Pons (tissue), 1 donor: ENCODE results near the gene DAGLA.

Source experiments
- DNase-seq: peaks from one replicate; pipeline ENCODE4 v3.0.0-alpha.2; 2016; ENCODE audit warnings: low spot score

DAGLA gene

DNA sequence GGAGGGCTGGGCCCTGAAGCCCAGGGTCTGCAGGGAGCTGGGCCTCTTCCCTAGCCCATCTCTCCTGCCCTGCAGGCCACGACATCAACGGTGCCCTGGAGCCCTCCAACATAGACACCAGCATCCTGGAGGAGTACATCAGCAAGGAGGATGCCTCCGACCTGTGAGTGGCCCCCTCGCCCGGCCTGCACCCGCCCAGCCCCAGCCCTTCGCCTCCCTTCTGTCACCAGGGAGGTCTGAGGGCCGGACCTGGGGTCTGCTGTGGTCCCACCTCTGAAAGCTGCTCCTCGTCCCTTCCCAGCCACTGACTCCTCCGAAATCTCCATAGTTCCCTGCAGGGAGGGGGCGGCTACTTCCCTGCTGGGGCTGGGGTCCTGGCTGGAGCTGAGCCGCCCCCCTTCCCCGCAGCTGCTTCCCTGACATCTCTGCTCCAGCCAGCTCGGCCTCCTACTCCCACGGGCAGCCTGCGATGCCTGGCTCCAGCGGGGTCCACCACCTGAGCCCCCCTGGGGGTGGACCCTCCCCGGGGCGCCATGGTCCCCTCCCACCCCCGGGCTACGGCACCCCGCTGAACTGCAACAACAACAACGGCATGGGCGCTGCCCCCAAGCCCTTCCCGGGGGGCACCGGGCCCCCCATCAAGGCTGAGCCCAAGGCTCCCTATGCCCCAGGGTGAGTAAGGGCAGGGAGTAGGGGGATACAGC is 85.5 kb downstream of the DAGLA start:
- DNase-seq, result no peak

DNA sequence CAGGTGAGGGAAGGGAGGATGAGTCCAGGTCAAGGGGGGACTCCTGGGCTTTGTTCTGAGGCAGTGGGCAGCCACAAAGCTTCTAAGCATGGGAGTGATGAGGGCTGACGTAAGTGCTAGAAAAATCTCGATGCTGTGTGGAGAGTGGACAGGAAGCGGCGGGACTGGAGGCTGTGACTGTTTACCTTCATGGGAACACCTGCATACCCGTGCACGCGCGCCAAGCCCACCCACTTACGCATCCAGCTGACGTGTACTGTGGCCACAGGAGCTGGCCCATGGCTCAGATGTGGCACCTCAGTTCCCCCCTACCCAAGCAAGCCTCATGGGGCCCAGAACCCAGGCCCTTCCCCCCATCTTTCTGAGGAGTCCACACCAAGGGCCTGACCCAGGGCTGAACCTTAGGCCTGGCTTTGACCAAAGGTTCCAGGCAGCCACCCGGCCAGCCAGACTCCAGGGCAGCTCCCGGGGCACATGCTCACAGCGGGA is 86.2 kb downstream of the DAGLA start:
- no peak for DNase-seq

DNA sequence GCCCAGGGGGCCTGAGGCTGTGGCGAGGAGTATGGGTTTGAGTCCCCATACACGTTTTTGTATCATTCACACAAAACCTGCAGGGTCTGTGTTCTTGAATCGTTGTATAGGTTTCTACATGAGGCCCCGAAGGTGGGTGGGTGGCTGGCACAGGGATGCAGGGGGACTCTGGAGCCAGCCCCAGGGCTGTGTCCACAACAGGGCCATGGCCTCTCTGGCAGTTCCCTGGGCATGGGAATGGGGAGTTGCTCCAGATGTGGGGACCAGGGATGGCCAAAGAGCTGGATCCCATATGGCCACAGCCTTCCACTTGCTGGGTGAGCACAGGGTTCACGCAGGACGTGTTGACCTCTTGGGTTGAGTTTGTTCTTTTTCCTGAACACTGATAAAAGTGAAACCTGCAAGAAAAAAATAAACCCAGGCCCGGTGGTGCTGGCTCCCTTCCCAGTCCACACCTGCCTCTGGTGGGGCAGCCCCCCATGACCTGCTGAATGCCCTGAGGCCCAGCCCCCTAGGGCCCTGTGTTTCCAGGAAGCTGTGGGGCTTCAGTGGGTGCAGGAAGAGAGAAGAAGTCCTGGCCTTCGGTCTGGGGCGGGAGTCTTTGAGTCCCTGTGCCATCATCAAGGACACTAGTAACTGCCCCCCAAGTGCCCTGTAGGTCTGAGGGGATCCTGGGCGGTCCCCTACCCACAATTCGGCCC is 88.3 kb downstream of the DAGLA start:
- no peak for DNase-seq

DNA sequence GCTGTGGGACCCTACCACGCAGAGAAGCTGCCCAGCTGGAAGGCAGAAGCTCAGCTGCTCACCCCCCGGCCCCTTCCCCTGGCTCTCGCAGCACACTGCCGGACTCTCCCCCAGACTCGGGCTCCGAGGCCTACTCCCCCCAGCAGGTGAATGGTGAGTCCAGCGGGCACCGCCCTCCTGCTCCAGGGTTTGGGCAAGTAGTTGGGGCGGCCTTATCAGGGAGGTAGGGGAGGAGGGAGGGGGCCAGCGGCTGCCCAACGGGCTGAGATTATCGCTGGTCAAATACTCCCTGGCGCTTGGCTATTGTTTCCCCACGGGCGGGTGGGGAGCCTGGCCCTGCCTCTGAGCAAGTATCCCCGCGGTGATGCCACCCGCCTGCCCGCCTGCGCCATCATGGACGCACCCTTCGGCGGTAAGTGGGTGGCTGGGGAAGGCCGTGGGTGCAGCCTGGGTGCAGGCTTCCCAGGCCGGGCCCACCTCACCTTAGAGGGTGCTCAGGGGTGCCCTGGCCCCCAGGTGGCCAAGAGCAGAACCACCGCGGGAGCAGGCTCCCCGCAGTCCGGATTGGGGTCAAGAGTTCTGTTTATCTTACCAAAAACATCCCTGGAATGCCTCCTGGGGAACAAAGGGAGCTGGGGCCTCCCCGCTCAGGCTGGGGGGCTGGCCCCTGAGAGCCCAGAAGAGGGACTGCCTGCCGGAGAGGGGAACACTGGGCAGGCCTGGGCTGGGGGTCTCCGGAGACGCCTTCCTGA is 89.2 kb downstream of the DAGLA start:
- DNase-seq, result no peak

DNA sequence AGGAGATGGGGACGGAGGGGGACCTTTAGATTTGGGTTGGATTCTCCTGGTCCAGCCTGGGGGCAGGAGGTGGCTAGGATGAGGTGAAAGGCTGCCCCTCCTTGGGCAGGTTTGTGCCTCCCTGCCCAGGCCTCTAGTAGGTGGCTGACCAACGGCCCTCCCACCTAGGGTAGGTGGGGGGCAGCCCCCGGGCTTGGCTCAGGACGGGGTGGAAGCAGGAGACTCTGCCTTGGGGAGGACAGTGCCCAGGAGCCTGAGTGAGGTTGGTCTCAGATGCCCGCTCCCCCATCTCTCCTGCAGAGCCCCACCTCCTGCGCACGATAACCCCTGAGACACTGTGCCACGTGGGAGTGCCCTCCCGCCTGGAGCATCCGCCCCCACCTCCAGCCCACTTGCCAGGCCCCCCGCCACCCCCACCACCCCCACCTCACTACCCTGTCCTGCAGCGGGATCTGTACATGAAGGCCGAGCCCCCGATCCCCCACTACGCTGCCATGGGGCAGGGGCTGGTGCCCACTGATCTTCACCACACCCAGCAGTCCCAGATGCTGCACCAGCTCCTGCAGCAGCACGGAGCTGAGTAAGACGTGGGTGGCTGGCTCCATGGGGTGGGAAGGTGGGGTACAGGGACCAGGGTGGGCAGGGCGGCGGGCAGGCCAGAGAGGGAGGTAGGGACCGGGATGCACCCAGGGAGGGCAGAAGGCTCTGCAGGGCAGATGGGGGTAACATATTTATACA is 89.9 kb downstream of the DAGLA start:
- no peak for DNase-seq

DNA sequence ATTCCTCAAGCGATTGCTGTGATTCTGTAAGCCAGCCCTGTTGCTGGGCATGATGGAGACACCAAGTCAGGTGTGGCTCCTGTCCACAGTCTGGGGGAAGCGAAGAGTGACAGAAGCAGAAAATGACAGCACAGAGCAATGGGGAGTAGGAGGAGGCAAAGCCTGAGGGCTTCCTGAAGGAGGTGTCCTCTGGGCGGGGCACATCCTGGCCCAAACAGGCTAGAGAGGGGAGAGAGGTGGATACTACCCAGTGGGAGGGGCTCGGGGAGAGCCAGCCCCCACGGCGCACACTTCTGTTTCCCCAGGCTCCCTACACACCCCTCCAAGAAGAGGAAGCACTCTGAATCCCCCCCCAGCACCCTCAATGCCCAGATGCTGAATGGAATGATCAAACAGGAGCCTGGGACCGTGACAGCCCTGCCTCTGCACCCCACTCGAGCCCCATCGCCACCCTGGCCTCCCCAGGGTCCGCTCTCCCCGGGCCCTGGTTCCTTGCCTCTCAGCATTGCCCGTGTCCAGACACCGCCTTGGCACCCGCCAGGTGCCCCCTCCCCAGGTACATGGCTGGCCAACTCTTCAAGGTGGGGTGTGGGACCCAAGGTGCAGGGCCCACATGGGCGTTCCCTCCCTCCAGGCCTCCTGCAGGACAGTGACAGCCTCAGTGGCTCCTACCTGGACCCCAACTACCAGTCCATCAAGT is 91.2 kb downstream of the DAGLA start:
- no peak for DNase-seq

DNA sequence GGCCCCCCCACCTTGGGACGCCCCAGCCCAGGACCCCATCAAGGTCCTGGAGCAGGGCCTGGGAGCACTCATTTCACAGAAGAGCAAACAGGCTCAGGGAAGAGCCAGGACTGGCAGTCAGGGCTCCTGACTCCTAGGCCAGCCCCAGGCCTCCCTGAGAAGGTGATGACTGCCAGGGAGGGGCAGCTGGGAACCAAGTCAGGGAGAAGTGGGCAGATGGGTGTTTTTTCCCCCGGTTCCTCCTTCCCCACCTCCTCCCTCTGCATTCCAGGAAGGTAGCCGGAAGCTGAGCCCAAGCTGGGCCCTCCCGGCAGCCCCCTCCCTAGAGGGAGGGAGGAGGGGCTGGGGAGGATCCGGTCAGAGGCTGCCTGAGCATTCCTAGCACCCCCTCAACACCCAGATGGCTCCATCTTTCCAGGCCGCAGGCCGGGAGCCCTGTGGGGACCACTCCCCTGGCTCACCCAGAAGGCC is 91.8 kb downstream of the DAGLA start:
- no peak for DNase-seq

DNA sequence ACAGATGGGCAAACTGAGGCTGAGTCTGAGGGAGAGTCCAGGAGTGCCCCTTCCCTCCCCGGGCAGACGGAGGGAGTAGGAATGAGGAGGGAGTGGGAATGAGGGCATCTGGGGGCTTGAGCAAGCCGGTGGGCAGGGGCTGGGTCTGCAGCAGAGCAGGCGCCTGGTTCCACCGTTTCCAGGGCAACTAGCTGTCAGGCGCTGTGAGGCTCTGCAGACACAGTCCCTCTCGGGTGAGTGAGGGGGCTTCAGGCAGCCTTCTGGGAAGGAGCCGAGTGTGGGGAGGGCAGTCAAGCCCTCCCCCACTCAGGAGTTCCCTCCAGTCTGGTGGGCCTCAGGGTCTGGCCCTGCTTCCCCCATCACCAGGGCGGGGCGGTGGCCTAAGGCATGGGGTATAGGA is 93.2 kb downstream of the DAGLA start:
- no peak for DNase-seq

DNA sequence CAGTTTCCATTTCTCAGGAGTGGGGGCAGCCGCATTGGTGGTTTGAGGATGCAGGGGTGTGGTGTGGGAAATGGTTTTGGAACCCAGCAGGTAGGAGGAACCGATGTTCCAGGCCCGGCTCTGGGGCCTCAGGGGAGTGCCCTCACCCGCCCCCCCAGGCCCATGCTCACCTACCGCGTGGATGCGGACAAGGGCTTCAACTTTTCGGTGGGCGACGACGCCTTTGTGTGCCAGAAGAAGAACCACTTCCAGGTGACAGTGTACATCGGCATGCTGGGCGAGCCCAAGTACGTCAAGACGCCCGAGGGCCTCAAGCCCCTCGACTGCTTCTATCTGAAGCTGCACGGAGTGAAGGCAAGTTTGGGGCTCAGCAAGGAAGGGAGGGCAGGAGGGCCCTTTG is 93.6 kb downstream of the DAGLA start:
- DNase-seq, result no peak

DNA sequence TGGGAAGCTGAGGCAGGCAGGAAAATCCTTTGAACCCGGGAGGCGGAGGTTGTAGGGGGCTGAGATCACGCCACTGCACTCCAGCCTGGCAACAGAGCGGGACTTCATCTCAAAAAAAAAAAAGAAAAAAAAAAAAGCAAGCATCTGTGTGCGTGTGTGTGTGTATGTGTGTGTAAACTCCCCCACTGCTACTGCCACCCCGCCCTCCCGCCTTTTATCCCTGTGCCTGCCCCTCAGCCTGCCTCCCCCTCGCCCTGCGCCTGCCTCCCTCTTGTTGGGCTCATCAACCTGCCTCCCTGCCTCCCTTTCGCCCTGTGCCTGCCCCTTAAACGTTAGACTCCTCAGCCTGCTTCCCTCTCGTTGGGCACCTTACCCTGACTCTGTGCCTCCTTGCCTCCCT is 94.2 kb downstream of the DAGLA start:
- no peak for DNase-seq

DNA sequence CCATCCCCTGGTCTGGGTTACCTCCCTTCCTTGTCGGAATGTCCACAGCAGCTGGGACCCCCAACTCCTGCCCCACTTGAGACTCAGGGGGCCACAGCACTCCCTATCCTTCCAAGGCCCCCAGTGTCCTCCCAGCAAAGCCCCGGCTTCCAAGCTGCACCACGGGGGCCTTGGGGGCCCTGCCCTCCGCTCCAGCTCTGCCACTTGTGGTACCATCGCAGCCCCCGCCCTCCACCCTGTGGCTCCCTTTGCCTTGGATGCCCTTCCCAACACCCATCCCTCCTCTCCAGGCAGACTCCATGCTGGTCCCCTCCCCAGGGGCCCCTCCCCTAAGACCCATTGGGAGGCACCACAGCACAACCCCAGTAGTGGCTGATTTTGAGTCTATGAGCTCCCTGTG is 94.9 kb downstream of the DAGLA start:
- no peak for DNase-seq

DNA sequence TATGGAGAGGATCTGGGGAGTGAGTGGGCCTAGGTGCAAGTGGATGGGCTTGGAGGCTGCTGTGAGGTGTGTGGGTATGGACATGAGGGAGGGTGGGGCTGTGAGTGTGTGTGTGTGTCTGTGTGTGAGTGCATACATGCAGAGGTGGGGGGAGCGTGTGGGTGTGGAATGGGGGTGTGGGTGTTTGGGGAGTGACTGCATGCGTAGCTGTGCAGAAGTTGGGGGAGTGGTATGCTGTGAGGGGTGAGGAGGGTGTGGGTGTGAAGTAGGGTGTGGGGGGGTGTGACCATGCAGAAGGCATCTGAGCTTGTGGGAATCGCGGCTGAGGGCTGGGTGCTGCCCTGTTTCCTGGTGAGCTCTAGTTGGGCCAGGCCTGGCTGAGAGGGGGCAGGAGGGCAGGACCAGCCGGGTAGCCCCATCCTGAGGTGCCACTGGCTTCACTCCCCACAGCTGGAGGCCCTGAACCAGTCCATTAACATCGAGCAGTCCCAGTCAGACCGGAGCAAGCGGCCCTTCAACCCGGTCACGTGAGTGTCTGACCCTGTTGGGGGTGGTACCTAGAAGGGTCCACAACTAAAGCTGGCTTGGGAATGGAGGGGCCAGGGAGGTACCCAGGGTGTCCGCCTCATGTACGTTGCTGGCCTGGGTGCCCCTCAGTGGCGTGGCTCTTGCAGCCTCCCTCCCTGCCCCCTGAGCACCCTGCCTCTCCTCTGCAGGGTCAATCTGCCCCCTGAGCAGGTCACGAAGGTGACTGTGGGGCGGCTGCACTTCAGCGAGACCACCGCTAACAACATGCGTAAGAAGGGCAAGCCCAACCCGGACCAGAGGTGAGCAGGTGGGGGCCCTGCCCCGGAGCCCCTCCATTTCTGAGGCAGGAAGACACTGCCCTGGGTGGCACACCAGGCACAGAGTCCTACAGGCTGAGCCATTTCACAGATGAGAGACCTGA is 95.7 kb downstream of the DAGLA start:
- no peak for DNase-seq

DNA sequence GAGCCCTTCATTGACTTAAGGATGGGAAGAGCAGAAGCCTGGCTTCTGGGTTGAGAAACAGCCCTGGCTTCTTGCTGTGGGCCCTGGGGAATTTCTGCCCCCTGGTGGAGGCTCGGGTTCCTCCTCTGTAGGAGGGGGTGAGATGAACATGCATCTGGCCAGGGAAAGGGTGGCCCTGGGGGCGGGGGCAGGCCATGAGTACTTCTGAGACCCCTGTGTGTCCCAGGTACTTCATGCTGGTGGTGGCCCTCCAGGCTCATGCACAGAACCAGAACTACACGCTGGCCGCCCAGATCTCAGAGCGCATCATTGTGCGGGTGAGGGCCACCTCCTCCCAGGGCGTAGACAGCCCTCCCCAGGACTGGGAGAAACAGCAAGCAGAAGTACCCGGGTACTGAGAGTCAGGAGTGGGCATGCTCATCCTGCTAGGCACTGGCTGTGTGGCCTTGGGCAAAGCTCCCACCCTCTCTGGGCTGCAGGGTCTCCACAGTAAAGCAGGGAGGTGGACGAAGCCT is 96.4 kb downstream of the DAGLA start:
- peak; percentile 68 for DNase-seq

DNA sequence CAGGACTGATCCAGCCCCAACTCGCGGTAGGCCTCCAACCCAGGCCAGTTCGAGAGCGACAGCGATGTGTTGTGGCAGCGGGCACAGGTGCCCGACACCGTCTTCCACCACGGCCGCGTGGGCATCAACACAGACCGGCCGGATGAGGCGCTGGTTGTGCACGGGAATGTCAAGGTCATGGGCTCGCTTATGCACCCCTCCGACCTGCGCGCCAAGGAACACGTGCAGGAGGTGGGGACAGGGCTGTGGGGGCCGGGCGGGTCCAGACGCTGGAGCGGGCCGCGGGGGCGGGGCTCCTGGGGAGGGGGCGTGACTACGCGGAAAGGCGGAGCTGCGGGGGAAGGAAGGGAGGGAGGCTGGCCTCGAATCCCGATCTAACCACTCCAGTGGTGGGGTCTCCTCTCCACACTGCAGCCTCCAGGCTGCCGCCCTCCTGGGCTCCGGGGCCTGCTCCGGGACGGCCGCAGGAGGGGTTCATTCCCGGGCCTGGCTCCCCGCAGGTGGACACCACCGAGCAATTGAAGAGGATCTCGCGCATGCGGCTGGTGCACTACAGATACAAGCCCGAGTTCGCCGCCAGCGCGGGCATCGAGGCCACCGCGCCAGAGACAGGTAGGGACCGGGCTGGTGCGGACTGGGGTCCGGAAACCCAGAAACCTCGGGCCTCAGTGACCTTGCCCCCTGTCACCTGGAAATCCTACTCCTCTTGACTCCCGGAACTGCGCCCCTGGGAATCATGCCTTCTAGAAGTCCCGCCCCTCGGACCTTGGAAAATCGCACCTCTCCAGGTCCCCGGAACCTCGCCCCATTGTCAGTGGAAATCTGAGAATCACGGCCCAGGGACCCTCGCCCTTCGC is 97.3 kb downstream of the DAGLA start:
- no peak for DNase-seq

DNA sequence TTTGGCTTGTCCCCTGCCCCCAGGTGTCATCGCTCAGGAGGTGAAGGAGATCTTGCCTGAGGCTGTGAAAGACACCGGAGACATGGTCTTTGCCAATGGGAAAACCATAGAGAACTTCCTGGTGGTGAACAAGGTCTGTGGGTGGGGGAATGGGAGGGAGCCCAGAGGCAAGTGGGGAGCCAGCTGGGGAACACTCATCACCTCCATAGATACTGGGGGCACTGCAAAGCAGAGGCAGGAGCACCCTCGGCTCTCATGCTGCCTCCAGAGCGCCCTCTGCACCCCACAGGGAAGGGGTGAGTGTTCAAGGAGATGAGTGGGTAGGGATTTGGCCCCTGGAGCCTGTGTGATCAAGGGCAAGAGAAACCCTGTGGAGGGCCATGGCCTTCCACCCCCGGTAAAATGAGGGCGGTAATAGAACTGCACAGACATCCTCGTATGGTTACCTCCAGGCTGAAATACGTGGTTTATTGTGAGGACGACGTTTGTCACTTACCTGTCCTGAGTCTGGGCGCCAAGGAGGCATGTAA is 98.2 kb downstream of the DAGLA start:
- DNase-seq, result no peak

DNA sequence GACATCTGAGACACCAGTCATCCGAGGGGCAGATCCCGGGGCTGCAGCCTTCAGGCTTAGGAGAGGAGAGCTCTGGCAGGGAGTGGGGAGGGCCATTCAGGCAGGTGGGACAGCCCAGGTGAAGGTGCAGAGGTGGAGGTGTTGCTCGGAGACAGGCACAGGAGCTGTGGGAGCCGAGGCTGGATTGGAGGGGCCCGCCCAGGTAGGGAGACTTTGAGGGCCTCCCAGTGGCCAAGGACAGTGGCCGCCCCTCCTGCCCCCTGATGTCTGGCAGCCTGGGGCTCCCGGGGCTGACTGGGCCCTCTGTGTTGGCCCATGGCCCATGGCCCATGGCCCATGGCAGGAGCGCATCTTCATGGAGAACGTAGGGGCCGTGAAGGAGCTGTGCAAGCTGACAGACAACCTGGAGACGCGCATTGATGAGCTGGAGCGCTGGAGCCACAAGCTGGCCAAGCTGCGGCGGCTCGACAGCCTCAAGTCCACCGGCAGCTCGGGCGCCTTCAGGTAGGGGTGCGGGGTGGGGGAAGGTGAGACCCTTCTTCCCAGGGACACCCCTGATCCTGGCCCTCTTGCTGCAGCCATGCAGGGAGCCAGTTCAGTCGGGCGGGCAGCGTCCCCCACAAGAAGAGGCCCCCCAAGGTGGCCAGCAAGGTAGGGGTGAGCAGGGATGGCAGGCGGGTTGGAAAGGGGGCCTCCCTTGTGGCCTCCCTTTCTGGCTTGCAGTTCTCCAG is 98.9 kb downstream of the DAGLA start:
- DNase-seq, result no peak

DNA sequence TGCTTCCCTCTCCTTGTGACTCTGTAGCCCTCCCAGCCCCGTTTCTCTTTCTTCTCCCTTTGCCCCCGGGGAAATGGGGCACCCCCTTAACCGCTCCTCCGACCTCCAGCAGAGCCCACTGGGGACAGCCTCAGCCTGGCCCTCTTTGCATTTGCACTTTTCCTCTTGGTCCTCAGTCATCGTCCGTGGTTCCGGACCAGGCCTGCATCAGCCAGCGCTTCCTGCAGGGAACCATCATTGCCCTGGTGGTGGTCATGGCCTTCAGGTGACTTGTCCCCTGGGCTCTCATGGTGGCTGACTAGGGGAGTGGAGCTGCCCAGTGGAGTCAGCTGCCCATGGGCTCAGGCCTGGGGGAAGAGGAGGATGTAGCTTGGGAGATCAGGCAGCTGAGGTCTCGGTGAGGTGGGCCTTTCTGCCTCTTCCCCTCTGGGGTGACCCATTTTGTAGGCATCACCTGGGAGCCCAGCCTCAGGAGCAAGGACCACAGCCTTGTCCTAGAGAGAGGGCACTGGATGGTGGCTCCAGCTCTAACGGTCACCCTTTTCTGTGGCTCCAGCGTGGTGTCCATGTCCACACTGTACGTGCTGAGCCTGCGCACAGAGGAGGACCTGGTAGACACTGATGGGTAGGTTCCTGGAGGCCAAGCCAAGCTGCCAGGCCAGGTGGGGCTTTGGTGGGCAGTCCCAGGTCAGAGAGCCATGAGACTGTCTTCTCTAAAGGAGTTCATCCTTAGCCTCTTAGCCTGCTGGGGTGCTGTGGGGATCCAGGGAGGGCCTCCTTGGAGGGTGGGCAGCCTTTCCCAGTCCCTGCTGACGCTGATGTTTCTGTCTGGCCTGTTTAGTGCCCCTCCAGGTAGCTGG is 99.7 kb downstream of the DAGLA start:
- DNase-seq, result no peak
